DOHH2 (cell line): ENCODE data around the gene B4GALNT3.

Experiments used
- H3F3A ChIP-seq: fragments of 200-600 bp; sonication (generic), shearing (Covaris generic); 2 replicates; pipeline ENCODE4 v1.6.0; 2016; ENCODE audit warnings: antibody characterized with exemption, mild to moderate bottlenecking; ENCODE audit not compliant: control insufficient read depth, insufficient read depth
- H3K27ac ChIP-seq: fragments of 200-600 bp; sonication (generic); 2 replicates; pipeline ENCODE4 v1.5.1; 2014; ENCODE audit warnings: low read depth, mild to moderate bottlenecking, low read length, moderate library complexity
- H3K27me3 ChIP-seq: fragments of 200-600 bp; sonication (generic); 2 replicates; pipeline ENCODE4 v1.6.1; 2014; ENCODE audit warnings: mild to moderate bottlenecking, low read length, mixed read lengths; ENCODE audit not compliant: control insufficient read depth
- H3K36me3 ChIP-seq: fragments of 200-600 bp; sonication (generic); 2 replicates; pipeline ENCODE4 v1.6.1; 2014; ENCODE audit warnings: mild to moderate bottlenecking, low read length, moderate library complexity, mixed read lengths; ENCODE audit not compliant: control insufficient read depth
- H3K4me1 ChIP-seq: fragments of 200-600 bp; sonication (generic); 2 replicates; pipeline ENCODE4 v1.6.1; 2014; ENCODE audit warnings: mild to moderate bottlenecking, low read length, mixed read lengths; ENCODE audit not compliant: control insufficient read depth
- H3K4me2 ChIP-seq: fragments of 200-600 bp; sonication (generic); 2 replicates; pipeline ENCODE4 v1.6.0; 2014; ENCODE audit warnings: mild to moderate bottlenecking, low read length, moderate library complexity
- H3K4me3 ChIP-seq: fragments of 200-600 bp; sonication (generic); 2 replicates; pipeline ENCODE4 v1.5.1; 2014; ENCODE audit warnings: mild to moderate bottlenecking, low read length, mixed read lengths
- H3K79me2 ChIP-seq: fragments of 200-600 bp; sonication (generic); 2 replicates; pipeline ENCODE4 v1.6.1; 2014; ENCODE audit warnings: mild to moderate bottlenecking, low read length, mixed read lengths; ENCODE audit not compliant: control insufficient read depth
- H3K9me2 ChIP-seq: fragments of 200-600 bp; sonication (generic); replicated peaks from 2 replicates; pipeline ENCODE4 v1.6.1; 2014; ENCODE audit warnings: mild to moderate bottlenecking, low read length, mixed read lengths; ENCODE audit not compliant: control insufficient read depth
- H3K9me3 ChIP-seq: fragments of 200-600 bp; sonication (generic); 2 replicates; pipeline ENCODE4 v1.6.1; 2014; ENCODE audit warnings: antibody characterized with exemption, low read length, mixed read lengths; ENCODE audit not compliant: control insufficient read depth, insufficient read depth
- H4K20me1 ChIP-seq: fragments of 200-600 bp; sonication (generic); 2 replicates; pipeline ENCODE4 v1.6.0; 2014; ENCODE audit warnings: low read depth, mild to moderate bottlenecking, antibody characterized with exemption, low read length, moderate library complexity; ENCODE audit not compliant: control insufficient read depth, insufficient read depth
- CTCF ChIP-seq: fragments of 200-600 bp; sonication (generic); IDR thresholded peaks from one replicate; pipeline ENCODE4 v1.5.1; 2014; ENCODE audit warnings: antibody characterized with exemption, mild to moderate bottlenecking, low read depth, low read length; ENCODE audit not compliant: poor library complexity, severe bottlenecking
- EZH2phosphoT487 ChIP-seq: fragments of 200-600 bp; sonication (generic); IDR thresholded peaks from 2 replicates; pipeline ENCODE4 v1.6.1; 2017; ENCODE audit warnings: borderline replicate concordance, mild to moderate bottlenecking, antibody characterized with exemption, low read length, moderate library complexity, mixed read lengths

B4GALNT3 gene

GRCh38 chr12:544142-544541 lies 84.4 kb downstream of the B4GALNT3 start:
- no peak overlapping the region for H3K27ac ChIP-seq
- peaks cover 5% of the 10 kb centered on the region; the same call in 1 of the 2 replicates for H3K27me3 ChIP-seq
- no peaks in the 10 kb centered on the region for H3K36me3 ChIP-seq
- no peak overlapping the region for H3K4me3 ChIP-seq
- no peak for TF ChIP-seq EZH2phosphoT487
- no peak for TF ChIP-seq CTCF
- no peaks in the 10 kb centered on the region for H3K9me3 ChIP-seq
- no peaks in the 10 kb centered on the region for H3K79me2 ChIP-seq
- H3K4me1 ChIP-seq = peaks cover 10% of the 10 kb centered on the region
- H3K4me2 ChIP-seq = no peak overlapping the region
- H3F3A ChIP-seq = no peaks in the 10 kb centered on the region
- no peaks in the 10 kb centered on the region for H3K9me2 ChIP-seq
- no peaks in the 10 kb centered on the region for H4K20me1 ChIP-seq

DNA sequence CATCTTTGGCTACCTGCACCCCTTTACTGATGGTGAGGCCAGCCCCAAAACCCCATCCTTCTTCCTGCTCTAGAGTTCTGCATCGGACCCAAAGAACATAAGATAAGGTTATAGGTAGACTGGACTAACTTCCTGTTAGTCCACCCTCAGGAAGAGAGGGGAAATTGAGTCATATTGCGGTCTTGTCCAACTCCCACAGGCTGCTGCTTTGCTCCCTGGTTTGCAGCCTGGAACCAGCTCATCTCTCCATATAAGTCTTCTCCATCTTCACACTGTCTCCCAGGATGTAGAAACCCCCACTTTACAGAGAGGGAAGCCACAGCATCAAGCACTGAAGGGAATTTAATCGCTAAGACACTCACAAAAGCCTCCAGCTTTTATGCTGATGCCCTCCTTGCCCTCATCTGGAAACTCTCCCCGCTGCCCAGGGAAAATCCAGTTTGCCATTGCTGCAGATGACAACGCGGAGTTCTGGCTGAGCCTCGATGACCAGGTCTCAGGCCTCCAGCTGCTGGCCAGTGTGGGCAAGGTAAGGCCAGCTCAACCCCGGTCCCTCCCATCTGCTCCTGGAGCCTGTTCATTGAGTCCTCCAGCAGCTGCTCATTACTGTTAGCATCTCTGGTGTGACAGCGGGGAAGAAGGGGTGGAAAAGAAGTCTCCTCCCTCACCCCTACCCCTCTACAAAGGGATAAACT lies 85.3 kb downstream of the B4GALNT3 start:
- Histone ChIP-seq H3K9me2 (no peaks in the 10 kb centered on the region), H3K4me3 (no peak overlapping the region), H4K20me1 (no peaks in the 10 kb centered on the region), H3K4me2 (no peak overlapping the region), H3K4me1 (peaks cover 10% of the 10 kb centered on the region), H3K27ac (no peak overlapping the region), H3F3A (no peaks in the 10 kb centered on the region), H3K9me3 (no peaks in the 10 kb centered on the region), H3K79me2 (no peaks in the 10 kb centered on the region), H3K27me3 (peaks cover 5% of the 10 kb centered on the region; the same call in 1 of the 2 replicates), H3K36me3 (no peaks in the 10 kb centered on the region)
- TF ChIP-seq CTCF (no peak), EZH2phosphoT487 (no peak)

DNA sequence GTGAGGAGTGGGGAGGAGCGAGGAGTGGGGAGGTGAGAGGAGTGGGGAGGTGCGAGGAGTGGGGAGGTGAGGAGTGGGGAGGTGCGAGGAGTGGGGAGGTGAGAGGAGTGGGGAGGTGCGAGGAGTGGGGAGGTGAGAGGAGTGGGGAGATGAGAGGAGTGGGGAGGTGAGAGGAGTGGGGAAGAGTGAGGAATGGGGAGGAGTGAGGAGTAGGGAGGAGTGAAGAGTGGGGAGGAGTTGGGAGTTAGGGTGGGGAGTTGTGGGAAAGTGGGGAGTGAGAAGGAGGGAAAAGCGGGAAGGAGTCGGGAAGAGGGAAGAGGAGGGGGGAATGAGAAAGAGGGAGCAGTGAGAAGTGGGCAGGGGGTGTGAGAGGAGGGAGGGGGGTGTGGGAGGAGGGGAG lies 86.1 kb downstream of the B4GALNT3 start:
- no peaks in the 10 kb centered on the region for H3K9me3 ChIP-seq
- H3K4me1 ChIP-seq = peaks cover 10% of the 10 kb centered on the region
- no peaks in the 10 kb centered on the region for H3K9me2 ChIP-seq
- H3K4me3 ChIP-seq = no peak overlapping the region
- no peak for TF ChIP-seq CTCF
- TF ChIP-seq EZH2phosphoT487 = no peak
- peaks cover 5% of the 10 kb centered on the region; the same call in 1 of the 2 replicates for H3K27me3 ChIP-seq
- no peak overlapping the region for H3K27ac ChIP-seq
- no peaks in the 10 kb centered on the region for H3F3A ChIP-seq
- no peaks in the 10 kb centered on the region for H4K20me1 ChIP-seq
- no peak overlapping the region for H3K4me2 ChIP-seq
- no peaks in the 10 kb centered on the region for H3K36me3 ChIP-seq
- no peaks in the 10 kb centered on the region for H3K79me2 ChIP-seq
